ENCODE measurements around the gene DECR2.
"Not testable (repeated sequence)": the region's sequence is repeated elsewhere in the genome, so short reads cannot be mapped to it uniquely, and the experiment has no call there.

The DECR2 gene

DNA sequence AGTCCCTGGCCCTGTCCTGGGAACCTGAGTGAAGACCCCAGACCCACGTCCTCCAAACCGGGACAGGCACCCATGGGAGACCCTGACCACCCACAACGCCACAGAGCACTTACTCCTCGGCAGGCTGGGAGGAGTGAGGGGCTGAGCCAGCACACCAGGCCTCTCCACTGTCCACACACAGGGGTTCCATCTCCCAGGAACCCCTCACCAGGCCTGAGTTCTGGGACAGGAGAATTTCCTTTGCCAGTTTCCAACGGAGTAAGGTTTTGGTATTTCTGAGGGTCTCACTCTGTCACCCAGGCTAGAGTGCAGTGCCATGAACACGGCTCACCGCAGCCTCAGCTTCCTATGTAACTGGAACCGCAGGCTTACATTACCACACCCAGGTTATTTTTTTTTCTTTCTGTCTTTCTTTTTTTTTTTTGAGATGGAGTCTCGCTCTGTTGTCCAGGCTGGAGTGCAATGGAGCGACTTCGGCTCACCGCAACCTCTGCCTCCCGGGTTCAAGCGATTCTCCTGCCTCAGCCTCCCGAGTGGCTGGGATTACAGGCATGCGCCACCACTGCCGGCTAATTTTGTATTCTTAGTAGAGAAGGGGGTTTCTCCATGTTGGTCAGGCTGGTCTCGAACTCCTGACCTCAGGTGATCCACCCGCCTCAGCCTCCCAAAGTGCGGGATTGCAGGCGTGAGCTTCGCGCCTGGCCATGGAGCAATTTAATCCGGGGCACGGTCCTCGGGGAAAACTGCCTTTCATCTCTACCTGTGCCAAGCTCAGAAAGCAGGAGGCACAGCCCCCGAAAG, 21.5 kb upstream of the DECR2 start:
- no peak for DNase-seq

DNA sequence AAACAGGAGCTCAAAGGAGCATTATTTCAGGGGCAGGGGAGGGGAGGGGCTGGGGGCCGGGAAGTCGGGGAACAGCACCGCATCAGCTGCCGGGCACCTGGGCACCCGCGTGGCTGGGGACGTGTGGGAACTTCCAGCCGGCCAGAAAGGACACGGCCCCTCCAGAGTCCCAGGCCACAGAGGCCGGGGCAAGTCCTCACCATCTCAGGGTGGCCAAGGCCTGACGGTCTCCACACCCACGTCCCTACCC, 21.0 kb upstream of the DECR2 start:
- DNase-seq: no peak

DNA sequence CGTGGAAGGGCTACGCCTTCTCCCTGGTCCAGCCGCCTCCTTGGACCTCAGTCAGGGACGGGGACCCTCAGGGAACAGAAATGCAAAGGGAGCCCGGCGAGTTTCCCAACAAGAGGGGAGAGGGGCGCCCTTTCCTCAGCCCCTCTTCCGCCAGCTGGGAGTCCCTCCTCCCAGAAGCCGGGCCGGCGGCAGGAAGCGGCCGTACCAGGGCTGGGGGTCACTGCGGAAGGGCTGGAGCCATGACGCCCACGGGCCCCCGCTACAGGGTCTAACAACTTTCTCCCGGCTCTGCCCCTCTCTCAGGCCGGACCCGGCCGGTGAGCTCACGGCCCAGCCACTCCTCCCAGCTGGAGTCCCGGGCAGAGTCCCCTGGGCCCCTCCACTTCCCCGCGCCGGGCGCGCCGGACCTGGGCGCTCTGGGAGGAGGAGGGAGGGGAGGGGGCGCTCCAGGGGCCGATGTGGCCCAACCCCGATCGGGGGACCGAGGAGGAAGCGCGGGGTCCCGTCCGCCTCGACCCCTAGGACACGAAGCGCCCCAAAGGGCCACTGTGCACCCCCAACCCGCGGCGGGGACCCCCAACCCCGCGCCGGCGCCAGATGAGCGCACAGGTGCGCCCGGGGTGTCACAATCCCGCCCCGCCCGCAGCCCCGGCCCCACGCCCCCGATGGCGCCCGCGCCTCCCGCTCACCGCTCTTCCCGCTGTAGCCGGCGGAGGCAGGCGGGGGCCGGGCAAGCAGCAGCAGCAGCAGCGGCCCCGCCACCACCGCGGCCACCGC, 20.5 kb upstream of the DECR2 start:
- peak in 1 of 2 donors; percentile 41 for DNase-seq

DNA sequence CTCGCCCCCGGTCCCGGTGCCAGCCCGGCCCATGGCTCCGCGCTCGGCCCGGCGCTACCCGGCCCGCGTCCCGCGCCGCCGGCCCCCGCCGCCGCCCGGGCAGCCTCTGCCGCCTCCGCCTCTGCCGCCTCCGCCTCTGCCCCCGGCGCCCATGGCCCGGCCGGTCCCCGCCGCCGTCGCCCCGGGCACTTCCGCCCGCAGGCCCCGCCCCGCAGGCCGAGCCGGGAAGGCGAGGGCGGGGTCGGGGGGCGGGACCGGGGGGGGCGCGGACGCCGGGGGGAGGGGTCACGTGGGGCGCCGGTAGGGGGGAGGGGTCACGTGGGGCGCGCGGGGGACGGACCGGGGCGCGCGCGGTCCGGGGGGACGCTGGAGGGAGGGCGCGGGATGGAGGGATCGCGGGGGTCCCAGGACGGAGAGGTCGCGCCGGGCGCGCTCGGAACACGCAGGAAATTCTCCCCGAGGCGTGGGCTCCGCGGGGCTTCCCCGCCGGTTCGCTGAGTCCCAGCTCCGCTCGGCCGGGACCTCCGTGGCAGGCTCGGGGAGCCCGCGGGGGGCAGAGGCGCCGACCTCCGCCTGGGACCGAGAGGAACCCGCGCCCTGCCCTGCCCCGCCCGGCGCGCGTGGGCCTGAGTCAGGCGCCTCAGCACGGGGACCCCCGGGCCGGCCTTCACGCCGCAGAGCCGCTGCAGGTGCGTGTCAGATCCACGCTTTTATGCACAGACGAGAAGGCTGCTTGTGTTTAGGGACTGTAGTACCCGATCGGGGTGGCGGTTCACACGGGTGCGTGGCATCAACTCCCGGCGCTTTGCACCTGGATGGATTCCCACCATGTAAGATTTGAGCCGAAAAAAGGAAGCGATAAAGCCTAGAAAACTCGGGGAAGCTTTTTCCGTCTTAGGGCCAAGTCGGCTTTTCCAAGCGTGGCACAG, 19.6 kb upstream of the DECR2 start, which contains the start of gene PGAP6:
Gene PGAP6, minus strand, starts transcription at position 190 of the 929 bp plus-strand sequence. Its CDS starts 157 bp downstream, at position 33.
- peak; percentile 64 to 68 for DNase-seq

DNA sequence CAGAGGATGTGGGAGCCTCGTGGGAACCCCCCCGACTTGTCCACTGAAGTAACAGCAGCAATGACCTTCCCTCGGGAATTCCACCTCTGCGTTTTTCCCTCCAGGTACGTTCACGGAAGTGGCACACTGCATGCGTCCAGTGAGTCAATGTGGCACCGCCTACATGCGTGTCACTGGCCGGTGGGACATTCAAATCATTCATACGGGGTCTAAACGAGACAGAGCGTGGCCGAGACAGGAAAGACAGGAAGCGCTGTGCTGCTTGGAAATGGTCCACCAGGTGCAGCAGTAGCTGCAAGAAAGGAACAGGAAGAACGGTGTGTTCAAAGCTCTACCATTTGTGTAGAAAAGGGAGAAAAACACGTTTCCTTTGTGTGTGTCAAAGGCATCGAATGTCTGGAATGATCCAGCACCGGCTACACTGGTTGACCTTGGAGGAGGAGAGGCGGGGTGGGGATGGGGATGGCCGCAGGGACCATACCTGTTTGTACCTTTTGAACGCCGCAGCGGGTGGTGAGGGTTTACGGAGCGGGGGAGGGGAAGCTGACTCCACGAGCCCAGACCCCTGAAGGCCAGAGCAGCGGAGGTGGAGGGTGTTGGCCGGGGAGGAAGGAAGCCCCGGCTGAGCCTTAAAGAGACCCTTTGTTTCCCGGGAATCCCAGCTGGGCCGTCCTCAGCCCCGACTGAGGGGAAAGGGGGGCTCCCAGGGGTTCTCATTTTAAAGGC, 18.2 kb upstream of the DECR2 start:
- DNase-seq: peak; percentile 41 to 52

DNA sequence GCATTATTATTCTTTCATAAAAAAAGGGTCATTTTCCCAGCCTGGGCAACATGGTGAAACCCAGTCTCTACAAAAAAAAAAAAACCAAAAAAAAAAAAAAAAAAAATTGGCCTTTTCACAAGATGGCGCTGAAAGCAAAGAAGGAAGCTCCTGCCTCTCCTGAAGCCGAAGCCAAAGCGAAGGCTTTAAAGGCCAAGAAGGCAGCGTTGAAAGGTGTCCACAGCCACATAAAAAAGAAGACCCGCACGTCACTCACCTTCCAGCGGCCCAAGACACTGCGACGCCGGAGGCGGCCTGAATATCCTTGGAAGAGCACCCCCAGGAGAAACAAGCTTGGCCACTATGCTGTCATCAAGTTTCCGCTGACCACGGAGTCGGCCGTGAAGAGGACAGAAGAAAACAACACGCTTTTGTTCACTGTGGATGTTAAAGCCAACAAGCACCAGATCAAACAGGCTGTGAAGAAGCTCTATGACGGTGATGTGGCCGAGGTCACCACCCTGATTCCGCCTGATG, 15.0 kb upstream of the DECR2 start:
- DNase-seq: no peak

DNA sequence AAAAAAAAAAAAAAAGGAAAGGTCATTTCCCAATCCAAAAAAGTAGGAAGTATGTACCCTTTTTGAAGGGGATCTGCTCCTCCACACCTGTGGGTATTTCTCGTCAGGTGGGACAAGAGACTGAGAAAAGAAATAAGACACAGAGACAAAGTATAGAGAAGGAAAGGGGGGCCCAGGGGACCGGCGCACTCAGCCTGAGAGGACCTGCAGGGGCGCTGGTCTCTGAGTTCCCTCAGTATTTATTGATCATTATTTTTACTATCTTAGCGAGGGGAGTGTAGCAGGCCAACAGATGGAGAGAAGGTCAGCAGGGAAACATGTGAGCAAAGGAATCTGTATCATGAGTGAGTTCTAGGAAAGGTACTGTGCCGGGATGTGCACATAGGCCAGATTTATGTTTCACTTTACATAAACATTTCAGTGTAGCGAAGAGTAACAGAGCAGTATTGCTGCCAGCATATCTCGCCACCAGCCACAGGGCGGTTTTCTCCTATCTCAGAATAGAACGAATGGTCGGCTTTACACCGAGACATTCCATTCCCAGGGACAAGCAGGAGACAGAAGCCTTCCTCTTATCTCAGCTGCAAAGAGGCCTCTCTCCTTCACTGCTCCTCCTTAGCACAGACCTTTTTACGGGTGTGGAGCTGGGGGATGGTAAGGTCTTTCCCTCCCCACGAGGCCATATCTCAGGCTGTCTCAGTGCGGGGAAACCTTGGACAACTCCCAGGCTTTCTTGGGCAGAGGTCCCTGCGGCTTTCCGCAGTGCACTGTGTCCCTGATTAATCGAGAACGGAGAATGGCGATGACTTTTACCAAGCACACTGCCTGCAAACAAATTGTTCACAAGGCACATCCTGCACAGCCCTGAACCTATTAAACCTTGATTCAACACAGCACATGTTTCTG, 13.7 kb upstream of the DECR2 start:
- not testable (repeated sequence) for DNase-seq

DNA sequence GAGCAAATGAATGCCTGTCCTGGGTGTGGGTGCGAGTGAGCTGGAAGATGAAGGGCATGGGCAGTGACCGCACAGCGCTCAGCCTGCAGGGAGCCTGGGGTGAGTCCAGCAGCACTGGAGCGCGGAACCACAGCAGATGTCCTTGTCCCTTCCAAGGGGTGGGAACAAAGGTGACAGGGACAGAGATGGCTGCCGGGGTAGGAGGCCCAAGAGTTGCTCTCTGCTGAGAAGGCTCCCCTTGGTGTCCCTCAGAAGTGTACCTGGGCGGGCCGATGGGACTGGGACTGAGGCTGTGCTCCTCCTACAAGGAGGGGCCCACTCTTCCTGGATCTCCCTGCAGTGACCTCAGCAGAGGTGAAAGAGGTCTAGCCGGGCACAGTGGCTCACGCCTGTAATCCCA, 12.3 kb upstream of the DECR2 start:
- no peak for DNase-seq

DNA sequence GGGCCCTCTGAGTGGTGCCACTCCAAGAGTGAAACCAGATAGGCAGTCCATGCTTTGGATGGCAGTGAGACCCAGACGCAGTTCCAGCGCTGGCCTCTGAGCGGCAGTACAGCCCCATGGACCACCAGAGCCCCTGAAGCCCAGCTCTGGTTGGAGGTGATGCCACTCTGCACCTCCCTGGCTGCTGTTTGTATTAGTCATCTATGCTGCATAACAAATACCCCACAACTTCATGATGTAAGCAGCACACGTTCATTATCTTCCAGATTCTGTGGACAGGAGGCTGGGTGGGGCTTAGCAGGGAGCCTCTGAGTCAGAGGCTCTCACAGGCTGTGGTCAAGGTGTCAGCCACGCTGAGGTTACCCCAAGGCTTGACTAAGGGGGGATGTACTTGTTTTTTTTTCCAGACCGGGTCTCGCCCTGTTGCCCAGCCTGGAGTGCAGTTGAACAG, 9.8 kb upstream of the DECR2 start:
- DNase-seq: peak; percentile 66 to 77

DNA sequence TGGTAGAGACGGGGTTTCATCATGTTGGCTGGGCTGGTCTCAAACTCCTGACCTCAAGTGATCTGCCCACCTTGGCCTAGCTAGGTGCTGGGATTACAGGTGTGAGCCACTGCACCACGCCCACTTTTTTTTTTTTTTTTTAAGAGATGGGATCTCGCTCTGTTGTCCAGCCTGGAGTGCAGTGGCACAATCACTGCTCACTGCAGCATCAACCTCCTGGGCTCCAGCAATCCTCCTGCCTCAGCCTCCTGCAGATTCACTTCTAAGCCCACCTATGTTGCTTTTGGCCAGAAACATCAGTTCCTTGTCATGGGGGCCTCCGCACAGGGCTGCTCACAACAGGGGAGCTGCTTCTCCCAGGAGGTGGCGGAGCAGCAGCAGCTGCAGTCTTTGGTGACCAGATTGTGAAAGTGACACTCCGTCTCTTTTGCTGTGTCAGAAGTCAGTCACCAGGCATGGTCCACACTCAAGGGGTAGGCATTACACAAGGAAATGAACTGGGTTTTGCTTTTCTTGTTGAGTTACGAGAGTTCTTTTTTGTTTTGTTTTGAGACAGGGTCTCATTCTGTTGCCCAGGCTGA, 9.1 kb upstream of the DECR2 start:
- no peak for DNase-seq

DNA sequence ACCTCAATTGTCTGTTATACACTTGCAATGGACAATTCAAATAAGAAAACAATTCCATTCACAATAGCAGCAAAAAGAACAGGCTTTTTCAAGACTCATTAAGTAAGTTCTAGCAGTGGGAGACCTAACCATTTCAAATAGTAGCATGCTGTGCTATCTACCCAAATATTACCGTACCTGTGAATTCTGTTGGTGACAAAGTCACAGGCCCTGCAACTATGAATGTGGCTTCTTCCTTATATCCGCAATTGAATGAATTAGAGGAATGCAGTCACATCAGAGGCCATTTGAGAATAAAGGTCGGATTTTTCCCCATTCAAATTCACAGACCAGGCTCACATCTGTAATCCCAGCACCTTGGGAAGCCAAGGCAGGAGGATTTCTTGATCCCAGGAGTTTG, 5.5 kb upstream of the DECR2 start:
- no peak for DNase-seq

DNA sequence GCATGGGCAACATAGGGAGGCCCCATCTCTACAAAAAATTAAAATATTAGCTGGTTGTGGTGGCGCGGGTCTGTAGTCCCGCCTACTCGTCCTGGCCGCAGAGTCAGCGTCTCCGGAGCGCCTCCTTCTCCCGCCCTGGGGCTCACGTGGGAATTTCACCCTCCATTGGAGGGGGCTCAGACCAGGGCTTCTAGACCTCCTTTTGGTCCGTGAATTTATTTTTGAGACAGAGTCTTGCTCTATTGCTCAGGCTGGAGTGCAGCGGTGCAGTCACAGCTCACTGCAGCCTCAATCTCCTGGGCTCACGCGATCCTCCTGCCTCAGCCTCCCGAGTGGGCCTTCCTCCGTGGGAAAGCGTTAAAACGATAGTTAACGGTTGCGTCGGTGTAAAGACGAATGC, 5.1 kb upstream of the DECR2 start:
- no peak for DNase-seq

DNA sequence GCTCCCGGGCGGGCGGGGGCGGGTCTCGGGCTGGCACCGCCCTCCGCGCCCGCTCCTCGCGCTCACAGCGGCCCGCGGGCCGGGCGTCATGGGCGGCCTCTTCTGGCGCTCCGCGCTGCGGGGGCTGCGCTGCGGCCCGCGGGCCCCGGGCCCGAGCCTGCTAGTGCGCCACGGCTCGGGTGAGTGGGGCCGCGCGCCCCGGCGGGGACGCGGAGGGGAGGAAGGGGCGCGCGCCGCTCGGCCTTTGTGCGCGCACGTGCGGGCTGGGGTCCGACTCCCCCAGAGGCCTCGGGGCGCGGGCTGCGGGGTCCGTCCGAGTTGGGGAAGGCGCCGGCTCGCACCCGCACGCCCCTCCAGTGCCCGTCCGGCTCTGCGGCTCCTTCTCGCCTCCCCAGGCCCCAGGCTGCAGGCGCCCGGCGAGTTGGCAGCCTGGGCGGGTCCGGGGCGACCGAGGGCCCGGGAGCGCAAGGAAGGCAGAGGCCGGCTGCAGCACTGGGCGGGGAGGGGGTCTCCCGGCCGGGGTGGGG, 4.5 kb upstream of the DECR2 start, which contains the start of gene NME4:
Gene NME4, plus strand, starts transcription at position 65 of the 527 bp plus-strand sequence. Its CDS starts 24 bp downstream, at position 89.
- no peak for DNase-seq

DNA sequence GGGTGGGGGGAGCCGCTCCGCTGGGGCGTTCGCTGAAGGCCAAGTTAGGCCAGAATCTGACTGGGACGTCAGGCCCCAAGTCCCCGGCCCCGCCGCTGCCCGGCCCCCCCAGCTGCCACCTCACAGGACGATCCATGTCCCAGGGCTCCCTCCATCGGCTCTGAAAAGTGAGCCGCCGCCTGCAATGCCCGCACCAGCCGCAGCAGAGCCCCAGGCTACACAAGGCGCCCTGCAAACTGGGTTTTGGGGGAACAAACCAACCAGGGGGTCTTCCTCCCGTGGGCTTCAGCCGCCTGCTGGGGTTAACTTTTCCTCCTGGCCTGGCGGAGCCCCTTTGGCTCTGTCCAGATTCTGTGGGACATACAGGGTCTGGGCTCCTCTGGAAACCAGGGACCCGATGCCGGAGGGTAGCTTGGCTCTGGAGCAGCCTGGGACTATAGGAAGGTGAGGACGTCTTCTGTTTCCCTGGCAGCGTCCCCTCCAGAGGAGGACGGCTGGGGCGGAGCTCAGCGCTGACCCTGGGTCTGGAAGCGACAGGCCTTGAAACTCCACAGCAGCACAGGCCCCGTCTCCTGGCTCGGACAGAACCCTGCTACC, 3.9 kb upstream of the DECR2 start:
- no peak for DNase-seq

DNA sequence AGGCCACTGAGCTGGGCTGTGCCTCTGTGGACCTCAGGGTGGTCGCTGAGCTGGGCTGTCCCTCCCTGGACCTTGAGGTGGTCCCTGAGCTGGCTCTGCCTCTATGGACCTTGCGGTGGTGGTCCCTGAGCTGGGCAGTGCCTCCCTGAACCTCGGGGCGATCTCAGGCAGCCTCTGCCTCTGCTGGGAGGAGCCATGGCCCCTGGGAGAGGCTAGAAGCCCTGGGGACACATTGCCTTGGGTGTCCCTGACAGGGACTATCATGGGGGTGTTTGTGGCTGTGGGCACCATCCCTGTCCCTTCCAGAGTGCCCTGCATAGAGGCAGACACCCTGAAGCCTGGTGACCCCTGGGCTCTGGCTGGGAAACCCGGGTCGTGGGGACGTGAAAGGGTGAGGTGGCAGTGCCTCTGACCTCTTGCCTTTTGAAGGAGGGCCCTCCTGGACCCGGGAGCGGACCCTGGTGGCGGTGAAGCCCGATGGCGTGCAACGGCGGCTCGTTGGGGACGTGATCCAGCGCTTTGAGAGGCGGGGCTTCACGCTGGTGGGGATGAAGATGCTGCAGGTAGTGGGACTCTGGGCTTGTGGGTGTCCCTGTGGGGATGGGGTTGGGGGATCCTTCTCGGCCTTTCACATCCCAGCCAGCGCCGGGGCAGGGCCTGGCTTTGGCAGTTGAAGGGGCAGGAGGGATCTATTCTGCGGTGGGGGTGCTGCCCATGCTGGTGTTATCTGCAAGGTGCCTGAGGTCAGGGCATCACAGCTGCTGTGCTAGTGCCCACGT, 2.9 kb upstream of the DECR2 start:
- no peak for DNase-seq

DNA sequence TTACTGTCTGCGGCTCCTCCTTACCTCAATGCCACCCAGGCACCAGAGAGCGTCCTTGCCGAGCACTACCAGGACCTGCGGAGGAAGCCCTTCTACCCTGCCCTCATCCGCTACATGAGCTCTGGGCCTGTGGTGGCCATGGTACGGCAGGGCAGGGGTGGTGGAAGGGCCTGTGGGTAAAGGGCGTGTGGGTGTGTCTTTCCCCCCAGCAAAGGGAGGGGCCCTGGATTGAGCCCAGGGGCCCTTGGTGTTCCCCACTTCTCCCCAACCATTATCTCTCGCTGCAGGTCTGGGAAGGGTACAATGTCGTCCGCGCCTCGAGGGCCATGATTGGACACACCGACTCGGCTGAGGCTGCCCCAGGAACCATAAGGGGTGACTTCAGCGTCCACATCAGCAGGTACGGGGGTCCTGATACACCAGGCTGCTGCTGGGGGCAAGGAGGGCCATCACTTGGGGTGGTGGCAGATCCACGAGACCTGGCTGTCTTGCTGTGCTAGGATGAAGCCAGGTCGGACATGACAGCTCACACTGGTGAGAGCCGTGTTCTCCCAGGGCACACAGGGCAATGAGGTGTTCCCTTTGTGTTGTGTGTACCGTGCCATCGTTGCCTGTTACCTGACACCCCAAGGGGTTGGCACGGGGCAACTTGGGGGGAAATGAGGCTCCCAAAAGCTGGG, 2.2 kb upstream of the DECR2 start:
- DNase-seq: no peak

DNA sequence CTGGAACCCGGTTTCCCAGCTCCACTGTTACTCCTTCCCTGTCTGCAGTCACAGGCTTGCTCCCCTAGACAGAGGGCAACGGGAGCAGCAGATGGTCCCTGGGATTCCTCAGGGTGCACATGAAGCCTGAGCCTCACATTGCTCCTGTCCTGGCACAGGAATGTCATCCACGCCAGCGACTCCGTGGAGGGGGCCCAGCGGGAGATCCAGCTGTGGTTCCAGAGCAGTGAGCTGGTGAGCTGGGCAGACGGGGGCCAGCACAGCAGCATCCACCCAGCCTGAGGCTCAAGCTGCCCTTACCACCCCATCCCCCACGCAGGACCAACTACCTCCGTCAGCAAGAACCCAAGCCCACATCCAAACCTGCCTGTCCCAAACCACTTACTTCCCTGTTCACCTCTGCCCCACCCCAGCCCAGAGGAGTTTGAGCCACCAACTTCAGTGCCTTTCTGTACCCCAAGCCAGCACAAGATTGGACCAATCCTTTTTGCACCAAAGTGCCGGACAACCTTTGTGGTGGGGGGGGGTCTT, 1.6 kb upstream of the DECR2 start:
- no peak for DNase-seq

DNA sequence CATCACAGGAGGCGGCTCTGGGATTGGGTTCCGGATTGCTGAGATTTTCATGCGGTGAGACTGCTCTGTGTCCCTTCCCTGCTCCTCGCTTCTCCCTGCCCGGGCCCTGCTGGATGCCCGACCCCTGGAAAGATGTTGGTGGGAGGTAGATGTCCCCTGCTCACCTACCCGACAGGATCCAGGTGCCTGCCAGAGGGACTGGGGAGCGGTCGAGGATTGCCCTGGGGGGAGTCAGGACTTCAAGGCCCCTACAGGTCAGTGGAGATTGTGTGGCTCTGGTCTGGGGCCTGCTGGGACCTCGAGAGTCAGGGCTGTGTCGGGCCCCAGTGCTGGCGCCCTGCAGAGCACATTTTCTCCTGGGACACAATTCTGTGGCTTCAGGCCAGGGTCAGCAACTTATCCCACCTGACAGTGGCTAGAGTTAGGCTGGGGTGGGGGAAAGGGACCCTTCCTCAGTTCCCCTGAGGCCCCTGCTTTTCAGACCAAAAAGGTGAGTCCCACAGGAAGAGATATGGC, 3.3 kb downstream of the DECR2 start:
- DNase-seq: no peak

Data from activated CD4-positive, alpha-beta T cell treated with anti-CD3 and anti-CD28 coated beads for 4 hours (primary cell).